Esophagus (tissue), 2 donors: ENCODE data around the gene SMARCD3. TPM values are rescaled to one million over a fixed set of nuclear protein-coding genes. Genes with fewer than 3 reads are reported as not detected.
A peak's percentile ranks its signal among the peaks of the same experiment; 100 is the strongest.

Experiments used
- H3K27ac ChIP-seq, 2 donors: one replicate each; pipeline ENCODE4 v1.5.1; 2013; ENCODE audit warnings: low read depth in 2 of 2, mild to moderate bottlenecking in 2 of 2, inconsistent platforms in 1 of 2, low read length in 1 of 2, moderate library complexity in 1 of 2
- H3K27me3 ChIP-seq, 2 donors: one replicate each; pipeline ENCODE4 v1.6.1; 2013; ENCODE audit warnings: low read length in 2 of 2, control low read depth in 1 of 2, mild to moderate bottlenecking in 1 of 2; ENCODE audit not compliant: insufficient read depth in 2 of 2, control insufficient read depth in 1 of 2
- H3K36me3 ChIP-seq, 2 donors: one replicate each; pipeline ENCODE4 v1.6.1; 2013; ENCODE audit warnings: low read length in 1 of 2; ENCODE audit not compliant: control insufficient read depth in 2 of 2, insufficient read depth in 2 of 2
- H3K4me1 ChIP-seq, 2 donors: one replicate each; pipeline ENCODE4 v1.6.1; 2013; ENCODE audit warnings: low read length in 1 of 2; ENCODE audit not compliant: control insufficient read depth in 2 of 2, insufficient read depth in 2 of 2
- H3K4me3 ChIP-seq, 2 donors: one replicate each; pipeline ENCODE4 v1.5.1; 2013; ENCODE audit warnings: low read length in 2 of 2, mild to moderate bottlenecking in 2 of 2, low read depth in 1 of 2, moderate library complexity in 1 of 2
- H3K9me3 ChIP-seq, 2 donors: one replicate each; pipeline ENCODE4 v1.6.1; 2013; ENCODE audit warnings: mild to moderate bottlenecking in 2 of 2, low read depth in 1 of 2, low read length in 1 of 2, moderate library complexity in 1 of 2; ENCODE audit not compliant: control insufficient read depth in 2 of 2, insufficient read depth in 1 of 2
- WGBS, 2 donors: extraction: QIAGEN DNeasy Blood & Tissue Kit; methylation state at CpG; one replicate each; pipeline ENCODE4 v1.1.7; 2013; 5-methylcytosine and 5-hydroxymethylcytosine counted together
- polyA plus RNA-seq, 2 donors: library from polyadenylated mRNA; stranded (reverse); fragments of 200-250 nt; gene quantifications; one replicate each; pipeline ENCODE4 v1.2.3, GENCODE V29; 2013
- donor health status: healthy with polysubstance abuse.
- donor health status: Bipolar disorder and iron deficiency.

The SMARCD3 gene
- polyA plus RNA-seq, 2 donors = 7.5 to 8.3 TPM

- no peak overlapping the region for H3K27ac ChIP-seq
- no peaks in the 10 kb centered on the region for H3K9me3 ChIP-seq
- peaks cover 0 to 3% of the 10 kb centered on the region in 2 donors for H3K36me3 ChIP-seq
- H3K27me3 ChIP-seq = no peaks in the 10 kb centered on the region
- H3K4me3 ChIP-seq = peak overlapping the region in 1 of 2 donors; percentile 31
- 10 to 11% methylated on average over 14 to 15 of the region's 15 CpGs for WGBS, 2 donors
- peaks cover 4 to 23% of the 10 kb centered on the region in 2 donors for H3K4me1 ChIP-seq
These were observed 3.6 kb downstream of the SMARCD3 start for GRCh38 chr7:151244841-151245346.

- no peaks in the 10 kb centered on the region for H3K9me3 ChIP-seq
- no peaks in the 10 kb centered on the region for H3K27me3 ChIP-seq
- peaks cover 0 to 5% of the 10 kb centered on the region in 2 donors for H3K36me3 ChIP-seq
- WGBS, 2 donors = 26 to 30% methylated on average over 10 of the region's 10 CpGs
- no peak overlapping the region for H3K27ac ChIP-seq
- peaks cover 4 to 22% of the 10 kb centered on the region in 2 donors for H3K4me1 ChIP-seq
- no peak overlapping the region for H3K4me3 ChIP-seq
These were observed 4.2 kb downstream of the SMARCD3 start for GRCh38 chr7:151244196-151244840.

- Histone ChIP-seq H3K9me3 (no peaks in the 10 kb centered on the region), H3K4me3 (peak overlapping the region in 1 of 2 donors; percentile 1), H3K4me1 (peaks cover 4 to 18% of the 10 kb centered on the region in 2 donors), H3K27ac (no peak overlapping the region), H3K36me3 (peaks cover 0 to 12% of the 10 kb centered on the region in 2 donors), H3K27me3 (no peaks in the 10 kb centered on the region)
- WGBS, 2 donors = 37 to 38% methylated on average over 17 of the region's 17 CpGs
These were observed 4.9 kb downstream of the SMARCD3 start for GRCh38 chr7:151243408-151244195.

GRCh38 chr7:151243045-151243349, 5.5 kb downstream of the SMARCD3 start:
- Histone ChIP-seq H3K27me3 (no peaks in the 10 kb centered on the region), H3K36me3 (peaks cover 0 to 16% of the 10 kb centered on the region in 2 donors), H3K4me1 (peaks cover 4 to 18% of the 10 kb centered on the region in 2 donors), H3K9me3 (no peaks in the 10 kb centered on the region), H3K4me3 (peak overlapping the region in 1 of 2 donors; percentile 1), H3K27ac (no peak overlapping the region)
- 40 to 46% methylated on average over 2 of the region's 2 CpGs for WGBS, 2 donors

GRCh38 chr7:151242159-151243044, 6.1 kb downstream of the SMARCD3 start:
- no peaks in the 10 kb centered on the region for H3K27me3 ChIP-seq
- H3K36me3 ChIP-seq = peaks cover 4 to 22% of the 10 kb centered on the region in 2 donors
- H3K4me3 ChIP-seq = no peak overlapping the region
- peaks cover 4 to 14% of the 10 kb centered on the region in 2 donors for H3K4me1 ChIP-seq
- no peaks in the 10 kb centered on the region for H3K9me3 ChIP-seq
- WGBS, 2 donors = 68 to 72% methylated on average over 20 of the region's 20 CpGs
- no peak overlapping the region for H3K27ac ChIP-seq

GRCh38 chr7:151241755-151242096, 6.8 kb downstream of the SMARCD3 start:
- H3K27me3 ChIP-seq = no peaks in the 10 kb centered on the region
- H3K9me3 ChIP-seq = no peaks in the 10 kb centered on the region
- 76 to 87% methylated on average over 9 of the region's 9 CpGs for WGBS, 2 donors
- peaks cover 5 to 27% of the 10 kb centered on the region in 2 donors for H3K36me3 ChIP-seq
- no peak overlapping the region for H3K27ac ChIP-seq
- H3K4me3 ChIP-seq = no peak overlapping the region
- H3K4me1 ChIP-seq = peaks cover 4 to 12% of the 10 kb centered on the region in 2 donors

- no peaks in the 10 kb centered on the region for H3K9me3 ChIP-seq
- no peaks in the 10 kb centered on the region for H3K27me3 ChIP-seq
- H3K36me3 ChIP-seq = peaks cover 5 to 32% of the 10 kb centered on the region in 2 donors
- 84 to 86% methylated on average over 7 of the region's 7 CpGs for WGBS, 2 donors
- no peak overlapping the region for H3K4me3 ChIP-seq
- peaks cover 4 to 10% of the 10 kb centered on the region in 2 donors for H3K4me1 ChIP-seq
- no peak overlapping the region for H3K27ac ChIP-seq
These were observed 7.3 kb downstream of the SMARCD3 start for GRCh38 chr7:151240942-151241754.

GRCh38 chr7:151240536-151240935, 8.0 kb downstream of the SMARCD3 start:
- Histone ChIP-seq H3K27me3 (no peaks in the 10 kb centered on the region), H3K4me3 (no peak overlapping the region), H3K36me3 (peaks cover 5 to 32% of the 10 kb centered on the region in 2 donors), H3K9me3 (no peaks in the 10 kb centered on the region), H3K4me1 (peaks cover 4 to 6% of the 10 kb centered on the region in 2 donors), H3K27ac (no peak overlapping the region)
- 77 to 79% methylated on average over 4 of the region's 4 CpGs for WGBS, 2 donors
